ENCODE data around the gene APLF. TPM values are rescaled to one million over a fixed set of nuclear protein-coding genes. Genes with fewer than 3 reads are reported as not detected.
"Not testable (repeated sequence)": the region's sequence is repeated elsewhere in the genome, so short reads cannot be mapped to it uniquely, and the experiment has no call there.

APLF gene
- total RNA-seq, 2 experiments from 2014 or later: 2.7 to 3.7 TPM

DNA sequence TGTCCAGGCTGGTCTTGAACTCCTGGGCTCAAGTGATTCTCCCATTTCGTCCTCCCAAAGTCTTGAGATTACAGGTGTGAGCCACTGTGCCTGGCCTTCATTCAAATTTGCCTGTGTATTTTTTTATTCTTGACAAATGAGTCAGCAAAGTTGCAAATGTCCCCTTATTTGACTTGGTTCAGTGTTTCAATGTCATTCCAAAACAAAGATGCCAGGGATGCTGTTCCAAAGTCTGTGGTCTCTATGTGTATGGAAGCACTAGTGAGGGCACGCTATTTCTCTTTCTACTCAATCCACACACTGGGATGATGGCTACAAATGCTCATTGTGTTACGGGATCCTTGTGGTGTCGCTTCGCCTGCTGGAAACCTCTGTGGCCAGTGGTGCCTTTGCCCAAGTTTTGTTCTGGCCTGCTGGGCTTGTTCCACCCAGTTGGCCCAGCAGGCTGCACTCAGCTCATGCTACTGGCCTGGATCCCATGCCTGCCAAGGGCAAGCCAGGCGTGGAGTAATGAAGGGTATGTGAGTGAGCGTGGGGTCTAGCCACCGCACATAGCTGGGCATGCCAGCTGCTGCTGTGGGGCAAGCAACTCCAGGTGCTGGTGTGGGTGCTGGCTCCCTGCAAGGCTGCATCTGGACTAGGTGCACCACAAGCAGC, 35.9 kb upstream of the APLF start:
- no peak overlapping the region for H3K27ac Mint-ChIP-seq
- ChIA-PET POLR2A (no interaction called here), CTCF (interaction anchor here (4.6 kb wide), 1 partner anchor 10 kb away, joined by 26 read pairs; no protein-coding TSS in a partner anchor)
- no peak for DNase-seq
- H3K9me3 Mint-ChIP-seq: no peaks in the 10 kb centered on the region
- H3K4me1 Mint-ChIP-seq: peaks cover 3% of the 10 kb centered on the region
- peaks cover 3% of the 10 kb centered on the region for H3K27me3 Mint-ChIP-seq
- H3K36me3 Mint-ChIP-seq (ENCODE audit: low read depth): no peaks in the 10 kb centered on the region
- no peak overlapping the region for H3K4me3 Mint-ChIP-seq

DNA sequence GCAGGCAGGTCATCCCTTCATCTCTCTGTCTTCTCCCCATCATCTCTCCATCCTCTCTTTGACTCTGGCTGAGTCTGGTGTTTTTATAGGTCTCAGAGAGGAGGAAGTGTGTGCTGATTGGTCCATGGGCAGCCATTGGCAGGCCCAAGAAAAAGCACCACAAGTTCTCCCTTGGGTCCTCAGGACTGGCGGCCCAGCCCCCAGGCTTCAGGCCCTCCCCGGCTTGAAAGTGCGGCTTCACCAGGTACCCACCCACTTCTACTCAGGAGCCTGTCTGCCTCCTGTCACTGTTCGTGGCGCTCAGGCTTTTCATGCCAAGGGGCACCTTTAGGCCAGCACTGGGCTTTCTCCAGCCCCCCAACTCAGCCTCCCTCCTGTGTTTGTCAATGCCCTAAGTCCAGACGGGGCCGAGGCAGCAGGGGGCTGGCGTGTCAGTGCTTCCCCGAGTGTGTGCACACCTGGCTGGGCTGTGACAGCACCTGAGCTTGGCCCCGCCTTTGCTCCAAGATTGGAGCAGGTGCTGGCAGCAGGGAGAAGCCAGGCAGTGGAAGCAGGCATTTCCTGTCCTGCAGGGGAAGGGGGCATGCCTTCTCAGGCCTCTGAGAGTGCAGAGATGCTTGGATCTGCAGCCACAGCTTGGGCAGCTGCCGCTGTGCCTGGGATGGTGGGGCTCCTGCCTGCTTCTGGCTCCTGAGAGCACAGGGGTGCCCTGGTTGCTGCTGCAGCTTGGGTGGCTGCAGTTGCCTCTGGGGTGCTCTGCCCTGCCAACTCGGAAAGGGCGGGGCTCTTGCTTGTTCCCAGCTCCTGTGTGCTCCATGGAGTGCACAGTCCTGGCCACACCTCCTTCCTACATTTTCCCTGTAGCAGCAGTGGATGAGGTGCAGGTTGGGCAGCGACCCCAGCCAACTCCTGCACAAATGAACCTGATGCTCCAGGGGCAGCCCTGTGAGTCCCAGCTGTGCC, 34.4 kb upstream of the APLF start:
- H3K4me1 Mint-ChIP-seq: no peaks in the 10 kb centered on the region
- DNase-seq: no peak
- H3K27ac Mint-ChIP-seq: no peak overlapping the region
- ChIA-PET POLR2A (no interaction called here), CTCF (interaction anchor here (4.6 kb wide), 1 partner anchor 8 kb away, joined by 26 read pairs; no protein-coding TSS in a partner anchor)
- H3K27me3 Mint-ChIP-seq: peaks cover 4% of the 10 kb centered on the region
- no peak overlapping the region for H3K4me3 Mint-ChIP-seq
- no peaks in the 10 kb centered on the region for H3K36me3 Mint-ChIP-seq (ENCODE audit: low read depth)
- H3K9me3 Mint-ChIP-seq: no peaks in the 10 kb centered on the region

DNA sequence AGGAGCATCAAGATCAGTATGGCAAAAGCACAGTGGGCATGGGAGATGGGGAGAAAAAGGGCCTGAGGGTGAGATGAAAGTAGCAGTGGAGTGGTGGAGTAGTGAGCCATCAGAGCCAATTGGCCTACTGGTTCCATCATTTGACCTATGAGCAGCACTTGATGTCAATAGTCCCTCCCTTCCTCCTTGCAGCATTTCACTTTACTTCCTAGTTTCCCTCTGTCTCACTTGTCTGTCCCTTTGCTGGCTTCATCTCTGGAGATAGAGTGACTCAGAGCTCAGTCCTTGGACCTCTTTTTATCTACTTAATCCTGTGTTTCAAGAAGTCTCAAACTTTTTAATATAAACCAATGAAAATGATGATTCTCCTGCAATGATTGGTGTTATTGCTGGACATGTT, 32.4 kb upstream of the APLF start:
- DNase-seq: no peak
- H3K4me3 Mint-ChIP-seq: no peak overlapping the region
- no peaks in the 10 kb centered on the region for H3K36me3 Mint-ChIP-seq (ENCODE audit: low read depth)
- ChIA-PET POLR2A (no interaction called here), CTCF (no interaction called here)
- no peak overlapping the region for H3K27ac Mint-ChIP-seq
- no peaks in the 10 kb centered on the region for H3K9me3 Mint-ChIP-seq
- no peaks in the 10 kb centered on the region for H3K4me1 Mint-ChIP-seq
- H3K27me3 Mint-ChIP-seq: peaks cover 12% of the 10 kb centered on the region

DNA sequence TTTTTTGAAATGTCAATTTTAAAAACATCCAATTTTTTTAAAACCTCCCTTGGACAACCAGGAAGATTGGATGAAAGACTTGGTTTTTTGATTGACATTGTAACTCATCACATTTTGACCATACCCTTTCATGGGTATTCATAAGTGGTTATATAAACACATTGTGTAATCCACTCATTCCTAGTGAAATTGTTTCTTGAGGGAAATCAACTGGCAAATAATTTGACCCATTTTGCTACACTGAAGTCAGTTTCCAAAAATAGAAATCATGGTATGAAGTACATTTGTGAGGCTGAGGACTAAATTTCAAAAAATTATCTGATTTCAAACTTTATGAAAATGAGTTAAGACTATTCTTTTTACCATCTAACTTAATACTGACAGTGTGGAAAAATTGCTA, 31.8 kb upstream of the APLF start:
- Mint-ChIP-seq H3K36me3 (ENCODE audit: low read depth) (no peaks in the 10 kb centered on the region), H3K4me3 (no peak overlapping the region), H3K9me3 (no peaks in the 10 kb centered on the region), H3K27ac (no peak overlapping the region), H3K27me3 (peaks cover 12% of the 10 kb centered on the region), H3K4me1 (peaks cover under 1% of the 10 kb centered on the region)
- POLR2A ChIA-PET: no interaction called here
- CTCF ChIA-PET: interaction anchor here (1.1 kb wide), 1 partner anchor 22 kb away, joined by 4 read pairs; no protein-coding TSS in a partner anchor
- no peak for DNase-seq

DNA sequence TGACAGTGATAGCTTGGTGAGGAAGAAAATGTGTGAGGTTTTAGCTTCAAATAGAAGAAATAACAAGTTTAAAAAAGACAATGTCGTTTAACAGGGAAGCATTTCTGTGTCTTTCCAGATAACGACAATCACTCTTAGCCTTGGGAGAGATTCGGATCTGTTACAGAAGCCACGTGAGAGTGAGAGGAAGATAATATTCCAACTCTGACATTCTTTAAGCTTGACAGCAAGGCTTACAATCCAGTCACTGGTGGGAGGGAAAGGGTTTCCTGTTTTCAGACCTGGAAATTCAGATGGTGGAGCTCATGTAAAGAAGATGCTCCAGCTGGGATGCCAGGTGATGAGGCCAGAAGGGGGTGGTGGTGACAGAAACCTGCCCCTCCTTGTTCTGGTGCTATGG, 31.1 kb upstream of the APLF start:
- ChIA-PET POLR2A (no interaction called here), CTCF (interaction anchor here (1.0 to 1.1 kb wide), 2 partner anchors 23 to 75 kb away, joined by 3 to 4 read pairs; no protein-coding TSS in a partner anchor)
- no peak for DNase-seq
- H3K36me3 Mint-ChIP-seq (ENCODE audit: low read depth): no peaks in the 10 kb centered on the region
- H3K27me3 Mint-ChIP-seq: peaks cover 12% of the 10 kb centered on the region
- peaks cover 2% of the 10 kb centered on the region for H3K4me1 Mint-ChIP-seq
- H3K9me3 Mint-ChIP-seq: no peaks in the 10 kb centered on the region
- no peak overlapping the region for H3K27ac Mint-ChIP-seq
- H3K4me3 Mint-ChIP-seq: no peak overlapping the region

DNA sequence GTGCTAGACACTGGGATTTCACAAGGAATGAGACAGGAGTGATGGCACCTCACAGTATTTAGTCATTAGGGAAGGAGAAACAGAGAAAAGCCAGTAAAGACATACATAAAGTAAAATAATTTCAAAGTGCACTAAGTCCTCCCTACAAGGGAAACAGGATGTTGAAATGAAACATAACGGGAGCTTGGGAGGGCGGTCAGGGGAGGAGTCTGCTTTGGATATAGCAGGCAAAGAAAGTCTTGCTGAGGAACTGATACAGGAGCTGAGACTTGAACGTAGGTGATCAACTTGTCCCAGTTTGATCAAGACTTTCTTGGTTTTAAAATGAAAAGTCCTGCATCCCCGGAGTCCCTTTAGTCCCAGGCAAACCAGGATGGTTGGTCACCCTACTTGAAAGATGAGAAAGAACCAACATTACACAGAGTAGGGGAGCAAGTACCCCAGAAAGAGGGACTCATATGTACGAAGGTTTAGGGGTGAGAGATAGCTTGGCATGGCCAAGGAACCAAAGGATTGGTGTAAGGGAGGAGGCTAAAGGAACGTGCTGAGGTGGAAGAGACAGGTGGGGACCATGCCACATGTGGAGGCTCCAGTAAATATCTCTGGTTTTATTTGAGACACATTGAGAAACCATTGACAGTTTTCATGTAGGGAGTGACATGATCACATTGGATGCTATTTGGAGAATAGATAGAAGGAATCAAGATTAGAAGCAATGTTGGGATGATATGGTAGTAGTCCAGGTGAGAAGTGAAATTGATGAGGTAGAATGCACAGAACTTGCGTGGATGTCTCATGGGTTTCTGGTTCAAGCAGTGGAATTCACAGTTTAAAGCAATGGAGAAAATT, 28.7 kb upstream of the APLF start:
- Mint-ChIP-seq H3K27ac (no peak overlapping the region), H3K4me1 (peaks cover 7% of the 10 kb centered on the region), H3K9me3 (no peaks in the 10 kb centered on the region), H3K4me3 (no peak overlapping the region), H3K27me3 (peaks cover 20% of the 10 kb centered on the region), H3K36me3 (ENCODE audit: low read depth) (no peaks in the 10 kb centered on the region)
- ChIA-PET CTCF (interaction anchor here (0.9 kb wide), 1 partner anchor 17 kb away, joined by 3 read pairs; no protein-coding TSS in a partner anchor), POLR2A (no interaction called here)
- DNase-seq: no peak

DNA sequence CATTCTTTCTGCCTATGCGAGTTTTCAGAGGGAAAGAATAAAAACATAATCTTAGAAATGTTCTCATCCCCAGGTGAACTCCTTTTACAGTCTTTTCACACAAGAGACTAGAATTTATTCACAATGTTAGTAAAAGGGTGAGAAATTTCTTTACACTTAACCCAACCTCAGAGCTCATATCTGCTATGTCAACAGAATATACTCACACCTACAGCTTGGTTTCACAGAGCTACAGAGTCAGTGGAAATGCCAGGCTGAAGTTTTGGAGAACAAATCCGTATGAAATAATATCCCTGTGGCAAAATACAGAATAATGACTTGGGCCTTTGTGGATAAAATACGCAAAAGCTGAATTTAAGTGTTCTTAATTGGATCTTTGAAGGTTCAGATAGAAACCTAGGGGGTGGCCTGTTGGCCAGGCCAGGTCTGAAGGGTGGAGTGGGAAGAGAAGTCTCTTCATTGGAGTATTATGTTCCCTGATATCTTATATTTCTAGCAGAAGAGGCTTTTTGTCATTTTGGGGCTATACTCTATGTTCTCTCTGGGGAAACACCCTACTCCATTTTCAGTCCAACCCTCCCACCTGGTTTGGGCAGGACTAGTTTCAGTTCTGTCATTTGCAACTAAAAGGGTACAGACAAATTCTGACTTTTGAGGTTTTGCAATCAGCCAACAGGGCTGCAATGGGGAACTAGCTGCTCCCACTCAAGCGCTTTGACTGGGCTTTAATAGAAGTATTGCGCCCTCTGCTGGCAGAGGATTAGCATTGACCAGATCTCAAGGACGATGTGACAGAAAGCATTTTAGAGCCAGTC, 26.0 kb upstream of the APLF start:
- ChIA-PET CTCF (interaction anchor here (1.0 to 2.8 kb wide), 18 partner anchors 11 to 319 kb away, joined by 3 to 26 read pairs (median 5); partner anchors contain the start of genes APLF, FBXO48 and PLEK), POLR2A (no interaction called here)
- DNase-seq: peak; percentile 90
- Mint-ChIP-seq H3K4me3 (no peak overlapping the region), H3K4me1 (peaks cover 7% of the 10 kb centered on the region), H3K9me3 (no peaks in the 10 kb centered on the region), H3K27me3 (peaks cover 17% of the 10 kb centered on the region), H3K36me3 (ENCODE audit: low read depth) (no peaks in the 10 kb centered on the region), H3K27ac (no peak overlapping the region)

DNA sequence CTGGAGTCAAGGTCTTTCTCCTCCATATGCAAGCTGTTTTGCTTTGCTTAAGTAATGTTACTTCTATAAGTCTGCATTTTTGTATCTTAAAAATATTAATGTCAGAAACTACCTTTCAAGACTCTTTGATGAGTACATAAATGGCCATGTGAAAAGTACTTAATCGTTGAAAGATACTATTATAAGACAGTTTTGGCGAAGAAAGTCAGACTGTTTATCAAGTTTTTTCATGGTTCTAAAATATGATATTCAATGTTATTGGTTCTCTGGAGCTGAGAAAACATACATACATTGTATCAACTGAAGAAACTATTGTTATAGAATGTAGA, 25.4 kb upstream of the APLF start:
- ChIA-PET POLR2A (no interaction called here), CTCF (interaction anchor here (1.0 to 2.8 kb wide), 16 partner anchors 12 to 319 kb away, joined by 3 to 26 read pairs (median 5); partner anchors contain the start of genes APLF, FBXO48 and PLEK)
- peaks cover 15% of the 10 kb centered on the region for H3K27me3 Mint-ChIP-seq
- H3K4me3 Mint-ChIP-seq: no peak overlapping the region
- no peaks in the 10 kb centered on the region for H3K36me3 Mint-ChIP-seq (ENCODE audit: low read depth)
- H3K4me1 Mint-ChIP-seq: peaks cover 7% of the 10 kb centered on the region
- no peaks in the 10 kb centered on the region for H3K9me3 Mint-ChIP-seq
- no peak overlapping the region for H3K27ac Mint-ChIP-seq
- no peak for DNase-seq

DNA sequence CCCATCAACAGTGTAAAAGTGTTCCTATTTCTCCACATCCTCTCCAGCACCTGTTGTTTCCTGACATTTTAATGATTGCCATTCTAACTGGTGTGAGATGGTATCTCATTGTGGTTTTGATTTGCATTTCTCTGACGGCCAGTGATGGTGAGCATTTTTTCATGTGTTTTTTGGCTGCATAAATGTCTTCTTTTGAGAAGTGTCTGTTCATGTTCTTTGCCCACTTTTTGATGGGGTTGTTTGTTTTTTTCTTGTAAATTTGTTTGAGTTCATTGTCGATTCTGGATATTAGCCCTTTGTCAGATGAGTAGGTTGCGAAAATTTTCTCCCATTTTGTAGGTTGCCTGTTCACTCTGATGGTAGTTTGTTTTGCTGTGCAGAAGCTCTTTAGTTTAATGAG, 21.0 kb upstream of the APLF start:
- H3K9me3 Mint-ChIP-seq; H3K4me3 Mint-ChIP-seq; DNase-seq; CTCF ChIA-PET; H3K4me1 Mint-ChIP-seq; H3K27me3 Mint-ChIP-seq; POLR2A ChIA-PET; H3K27ac Mint-ChIP-seq; H3K36me3 Mint-ChIP-seq (ENCODE audit: low read depth): not testable (repeated sequence)

DNA sequence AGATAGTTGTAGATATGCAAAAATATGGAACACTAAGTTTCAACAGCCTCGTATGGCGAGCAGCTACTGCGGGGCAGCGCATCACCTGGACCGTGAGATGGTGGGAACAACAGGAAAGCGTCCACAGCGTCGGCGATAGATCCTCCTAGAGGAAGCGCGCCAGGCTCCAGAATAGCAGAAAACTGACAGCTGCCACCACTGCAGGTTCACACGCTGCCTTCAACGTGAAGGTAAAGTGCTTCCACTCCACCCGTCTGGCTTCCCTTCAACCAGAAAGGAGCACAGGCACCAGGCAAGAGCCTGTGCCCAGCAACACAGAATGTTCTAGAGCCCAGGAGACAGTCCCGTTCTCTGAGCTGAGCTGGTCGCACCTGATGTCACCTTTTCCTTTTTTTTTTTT, 20.3 kb upstream of the APLF start:
- DNase-seq: no peak
- H3K36me3 Mint-ChIP-seq (ENCODE audit: low read depth): no peaks in the 10 kb centered on the region
- ChIA-PET POLR2A (no interaction called here), CTCF (no interaction called here)
- peaks cover 1% of the 10 kb centered on the region for H3K4me1 Mint-ChIP-seq
- peaks cover 7% of the 10 kb centered on the region for H3K27me3 Mint-ChIP-seq
- no peak overlapping the region for H3K27ac Mint-ChIP-seq
- H3K4me3 Mint-ChIP-seq: no peak overlapping the region
- no peaks in the 10 kb centered on the region for H3K9me3 Mint-ChIP-seq

DNA sequence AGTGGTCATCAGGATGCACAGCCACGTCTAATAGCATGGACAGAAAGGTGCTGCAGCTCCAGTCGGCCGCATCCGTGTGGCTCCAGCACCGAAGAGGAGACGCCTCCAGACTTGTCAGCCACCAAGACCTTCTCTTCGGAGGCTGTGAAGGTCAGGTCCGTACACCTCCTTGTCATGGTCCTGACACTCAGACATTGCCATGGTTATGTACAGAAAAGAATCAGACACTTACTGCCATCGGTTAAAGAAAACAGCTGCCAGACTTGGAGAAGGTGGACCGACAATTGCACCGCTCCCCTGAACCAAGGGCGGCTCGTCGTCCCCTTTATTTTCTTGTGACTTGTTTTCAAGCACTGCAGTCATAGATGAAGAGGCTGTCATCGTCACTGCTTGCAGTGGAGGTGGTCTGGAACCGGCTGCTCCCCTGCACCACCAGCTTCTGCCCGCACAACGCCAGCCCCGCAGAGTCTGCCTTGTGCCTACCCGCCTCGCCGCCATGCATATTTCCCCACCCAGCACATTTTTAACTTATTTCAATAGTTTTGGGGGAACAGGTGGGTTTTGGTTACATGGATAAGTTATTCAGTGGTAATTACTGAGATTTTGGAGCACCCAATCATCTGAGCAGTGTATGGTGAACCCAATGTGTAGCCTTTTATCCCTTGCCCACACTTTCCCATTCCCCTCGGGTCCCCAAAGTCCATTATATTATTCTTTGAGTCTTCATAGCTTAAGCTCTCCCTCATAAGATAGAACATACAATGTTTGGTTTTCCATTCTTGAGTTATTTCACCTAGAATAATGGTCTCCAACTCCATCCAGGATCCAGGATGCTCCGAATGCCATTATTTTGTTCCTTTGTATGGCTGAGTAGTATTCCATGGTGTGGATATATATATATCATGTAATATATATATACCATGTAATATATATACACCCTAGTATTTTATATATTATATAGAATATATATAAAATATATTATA, 18.4 kb upstream of the APLF start:
- Mint-ChIP-seq H3K9me3 (no peaks in the 10 kb centered on the region), H3K36me3 (ENCODE audit: low read depth) (no peaks in the 10 kb centered on the region), H3K4me3 (no peak overlapping the region), H3K4me1 (peaks cover 8% of the 10 kb centered on the region), H3K27me3 (no peaks in the 10 kb centered on the region), H3K27ac (no peak overlapping the region)
- POLR2A ChIA-PET: no interaction called here
- CTCF ChIA-PET: no interaction called here
- DNase-seq: peak; percentile 43
